ENCODE results near the gene NOA1.
"Not testable (repeated sequence)": the region's sequence is repeated elsewhere in the genome, so short reads cannot be mapped to it uniquely, and the experiment has no call there.

Gene NOA1

GRCh38 chr4:56958111-56958517, 19.3 kb downstream of the NOA1 start:
- peak; percentile 95 for DNase-seq (ENCODE audit: low read depth)

- no peak for DNase-seq (ENCODE audit: low read depth)
These were observed 23.5 kb downstream of the NOA1 start for GRCh38 chr4:56953680-56954520.

- no peak for DNase-seq (ENCODE audit: low read depth)
These were observed 36.0 kb downstream of the NOA1 start for GRCh38 chr4:56941403-56941802.

- DNase-seq (ENCODE audit: low read depth), result no peak
These were observed 36.4 kb downstream of the NOA1 start for GRCh38 chr4:56940971-56941370.

- no peak for DNase-seq (ENCODE audit: low read depth)
These were observed 37.0 kb downstream of the NOA1 start for GRCh38 chr4:56940403-56940802.

GRCh38 chr4:56939826-56940225, 37.6 kb downstream of the NOA1 start:
- DNase-seq (ENCODE audit: low read depth), result not testable (repeated sequence)

GRCh38 chr4:56937262-56937661, 40.1 kb downstream of the NOA1 start:
- DNase-seq (ENCODE audit: low read depth), result peak; percentile 42

- no peak for DNase-seq (ENCODE audit: low read depth)
These were observed 45.5 kb downstream of the NOA1 start for GRCh38 chr4:56931924-56932323.

- DNase-seq (ENCODE audit: low read depth), result no peak
These were observed 46.8 kb downstream of the NOA1 start for GRCh38 chr4:56930638-56931037.

GRCh38 chr4:56927196-56927595, 50.2 kb downstream of the NOA1 start:
- no peak for DNase-seq (ENCODE audit: low read depth)

- not testable (repeated sequence) for DNase-seq (ENCODE audit: low read depth)
These were observed 62.4 kb downstream of the NOA1 start for GRCh38 chr4:56914977-56915376.

- DNase-seq (ENCODE audit: low read depth), result no peak
These were observed 63.1 kb downstream of the NOA1 start for GRCh38 chr4:56914336-56914735.

Measured in GM04504 (cell line).